Measurements from ENCODE around the gene SND1. TPM values are rescaled to one million over a fixed set of nuclear protein-coding genes. Genes with fewer than 3 reads are reported as not detected.

SND1 gene
- total RNA-seq, 1 experiment from 2014 or later: 274 TPM

- POLR2A ChIA-PET: no interaction called here
- peaks cover 14% of the 10 kb centered on the region for H3K4me1 Mint-ChIP-seq (ENCODE audit: low read depth, unreplicated experiment)
- H3K4me1 ChIP-seq: 0 out of 2 replicates have a peak, but pooled peaks cover 3% of the 10 kb centered on the region
These were observed 326.4 kb downstream of the SND1 start for GRCh38 chr7:127978421-127978820.

GRCh38 chr7:127979113-127979727, 327.2 kb downstream of the SND1 start:
- peaks cover 21% of the 10 kb centered on the region for H3K9me3 ChIP-seq
- no TSS peak for BruUV-seq (replicated peaks)
- H3K36me3 ChIP-seq (ENCODE audit: control insufficient read depth, insufficient read depth, low read length): no peaks in the 10 kb centered on the region; the same call in 1 of the 2 replicates
- Mint-ChIP-seq H3K4me1 (ENCODE audit: low read depth, unreplicated experiment) (peaks cover 22% of the 10 kb centered on the region), H3K36me3 (ENCODE audit: insufficient read depth, unreplicated experiment) (peaks cover 58% of the 10 kb centered on the region), H3K27ac (ENCODE audit: unreplicated experiment) (peak overlapping the region; percentile 13), H3K9me3 (ENCODE audit: unreplicated experiment) (peaks cover 19% of the 10 kb centered on the region), H3K27me3 (ENCODE audit: insufficient read depth, unreplicated experiment) (no peaks in the 10 kb centered on the region), H3K4me3 (ENCODE audit: unreplicated experiment) (no peak overlapping the region)
- intact Hi-C loops (cut with micrococcal nuclease; ENCODE audit: unreplicated experiment): no loop called here
- no peak for DNase-seq
- H3K4me1 ChIP-seq: 0 out of 2 replicates have a peak, but pooled peaks cover 6% of the 10 kb centered on the region
- no peaks in the 10 kb centered on the region for H3K27me3 ChIP-seq (replicated peaks; ENCODE audit: control insufficient read depth, insufficient read depth, low read length)
- H3K4me3 ChIP-seq (ENCODE audit: low read depth, low read length): no peak overlapping the region
- ChIA-PET POLR2A (no interaction called here), CTCF (no interaction called here)
- no peak for TF ChIP-seq CTCF (IDR thresholded peaks at IDR 0.05; ENCODE audit: insufficient read depth in 1 of 2, low read depth in 1 of 2, low read length in 1 of 2, severe bottlenecking in 1 of 2, unreplicated experiment in 1 of 2)

More at GRCh38 chr7:127978421-127978820, 326.4 kb downstream of the SND1 start:
- no peak for DNase-seq
- CTCF ChIA-PET: no interaction called here
- Histone ChIP-seq H3K36me3 (ENCODE audit: control insufficient read depth, insufficient read depth, low read length) (no peaks in the 10 kb centered on the region; the same call in 1 of the 2 replicates), H3K9me3 (peaks cover 21% of the 10 kb centered on the region), H3K27me3 (replicated peaks; ENCODE audit: control insufficient read depth, insufficient read depth, low read length) (no peaks in the 10 kb centered on the region), H3K4me3 (ENCODE audit: low read depth, low read length) (no peak overlapping the region)
- no peak overlapping the region for H3K4me3 Mint-ChIP-seq (ENCODE audit: unreplicated experiment)
- H3K27ac Mint-ChIP-seq (ENCODE audit: unreplicated experiment): no peak overlapping the region
- intact Hi-C loops (cut with micrococcal nuclease; ENCODE audit: unreplicated experiment): no loop called here
- peaks cover 19% of the 10 kb centered on the region for H3K9me3 Mint-ChIP-seq (ENCODE audit: unreplicated experiment)
- no TSS peak for BruUV-seq (replicated peaks)
- no peak for TF ChIP-seq CTCF (IDR thresholded peaks at IDR 0.05; ENCODE audit: insufficient read depth in 1 of 2, low read depth in 1 of 2, low read length in 1 of 2, severe bottlenecking in 1 of 2, unreplicated experiment in 1 of 2)
- H3K27me3 Mint-ChIP-seq (ENCODE audit: insufficient read depth, unreplicated experiment): no peaks in the 10 kb centered on the region
- H3K36me3 Mint-ChIP-seq (ENCODE audit: insufficient read depth, unreplicated experiment): peaks cover 63% of the 10 kb centered on the region

- peaks cover 19% of the 10 kb centered on the region for H3K9me3 Mint-ChIP-seq (ENCODE audit: unreplicated experiment)
- peaks cover 56% of the 10 kb centered on the region for H3K36me3 Mint-ChIP-seq (ENCODE audit: insufficient read depth, unreplicated experiment)
- Histone ChIP-seq H3K27me3 (replicated peaks; ENCODE audit: control insufficient read depth, insufficient read depth, low read length) (no peaks in the 10 kb centered on the region), H3K9me3 (peaks cover 21% of the 10 kb centered on the region), H3K4me1 (0 out of 2 replicates have a peak, but pooled peaks cover 6% of the 10 kb centered on the region), H3K4me3 (ENCODE audit: low read depth, low read length) (no peak overlapping the region), H3K36me3 (ENCODE audit: control insufficient read depth, insufficient read depth, low read length) (no peaks in the 10 kb centered on the region; the same call in 1 of the 2 replicates)
- ChIA-PET CTCF (no interaction called here), POLR2A (no interaction called here)
- no TSS peak for BruUV-seq (replicated peaks)
- no peak overlapping the region for H3K4me3 Mint-ChIP-seq (ENCODE audit: unreplicated experiment)
- DNase-seq: no peak
- no peaks in the 10 kb centered on the region for H3K27me3 Mint-ChIP-seq (ENCODE audit: insufficient read depth, unreplicated experiment)
- TF ChIP-seq CTCF (IDR thresholded peaks at IDR 0.05; ENCODE audit: insufficient read depth in 1 of 2, low read depth in 1 of 2, low read length in 1 of 2, severe bottlenecking in 1 of 2, unreplicated experiment in 1 of 2): no peak
- intact Hi-C loops (cut with micrococcal nuclease; ENCODE audit: unreplicated experiment): no loop called here
- peaks cover 27% of the 10 kb centered on the region for H3K4me1 Mint-ChIP-seq (ENCODE audit: low read depth, unreplicated experiment)
- peak overlapping the region; percentile 13 for H3K27ac Mint-ChIP-seq (ENCODE audit: unreplicated experiment)
These were observed 327.7 kb downstream of the SND1 start for GRCh38 chr7:127979728-127980126.
